HG03354 (cell line): ENCODE results near the gene METRN.

Source experiments
- ATAC-seq: cut with Tn5 transposase; IDR thresholded peaks from one replicate; pipeline ENCODE4 v1.9.1; 2021; ENCODE audit warnings: mild to moderate bottlenecking; ENCODE audit not compliant: unreplicated experiment, poor library complexity, severe bottlenecking

Gene METRN

GRCh38 chr16:714558-715476 lies at the start of gene METRN:
Gene METRN, plus strand, starts transcription at chr16:715118. Its CDS starts 172 bp downstream, at chr16:715290.
- peak; percentile 80 for ATAC-seq

GRCh38 chr16:666572-666971 lies 48.3 kb upstream of the METRN start:
- no peak for ATAC-seq

- ATAC-seq = no peak
These were observed 47.7 kb upstream of the METRN start for GRCh38 chr16:667113-667779.

GRCh38 chr16:667780-668518 lies 47.0 kb upstream of the METRN start, which contains the start of gene RHOT2:
Gene RHOT2, plus strand, starts transcription at chr16:668132. Its CDS starts 68 bp downstream, at chr16:668200.
- peak; percentile 88 for ATAC-seq

GRCh38 chr16:668519-669171 lies 46.3 kb upstream of the METRN start:
- peak; percentile 8 for ATAC-seq

- no peak for ATAC-seq
These were observed 45.3 kb upstream of the METRN start for GRCh38 chr16:669666-670065.

GRCh38 chr16:670485-671352 lies 44.2 kb upstream of the METRN start:
- ATAC-seq = no peak

GRCh38 chr16:671353-672131 lies 43.4 kb upstream of the METRN start:
- ATAC-seq = no peak

GRCh38 chr16:672371-672770 lies 42.5 kb upstream of the METRN start:
- ATAC-seq = no peak

- no peak for ATAC-seq
These were observed 42.1 kb upstream of the METRN start for GRCh38 chr16:672851-673250.

- ATAC-seq = no peak
These were observed 41.4 kb upstream of the METRN start for GRCh38 chr16:673399-673991.

GRCh38 chr16:674214-674881 lies 40.6 kb upstream of the METRN start:
- no peak for ATAC-seq

- no peak for ATAC-seq
These were observed 39.7 kb upstream of the METRN start, which contains the start of gene RHBDL1 for GRCh38 chr16:674968-675883. Gene RHBDL1, plus strand, starts transcription at chr16:675671. Its CDS starts 120 bp downstream, at chr16:675791.

GRCh38 chr16:675884-676564 lies 38.9 kb upstream of the METRN start:
- no peak for ATAC-seq

GRCh38 chr16:676565-676902 lies 38.4 kb upstream of the METRN start:
- no peak for ATAC-seq

- no peak for ATAC-seq
These were observed 38.0 kb upstream of the METRN start for GRCh38 chr16:676913-677312.
